Kidney glomerular epithelial cell (primary cell): ENCODE results near the gene PLPP6.
"Not testable (repeated sequence)": the region's sequence is repeated elsewhere in the genome, so short reads cannot be mapped to it uniquely, and the experiment has no call there.

Experiments
- DNase-seq: peaks from one replicate; lab custom pipeline; 2025; lab: John Stamatoyannopoulos, UW

PLPP6 gene

DNA sequence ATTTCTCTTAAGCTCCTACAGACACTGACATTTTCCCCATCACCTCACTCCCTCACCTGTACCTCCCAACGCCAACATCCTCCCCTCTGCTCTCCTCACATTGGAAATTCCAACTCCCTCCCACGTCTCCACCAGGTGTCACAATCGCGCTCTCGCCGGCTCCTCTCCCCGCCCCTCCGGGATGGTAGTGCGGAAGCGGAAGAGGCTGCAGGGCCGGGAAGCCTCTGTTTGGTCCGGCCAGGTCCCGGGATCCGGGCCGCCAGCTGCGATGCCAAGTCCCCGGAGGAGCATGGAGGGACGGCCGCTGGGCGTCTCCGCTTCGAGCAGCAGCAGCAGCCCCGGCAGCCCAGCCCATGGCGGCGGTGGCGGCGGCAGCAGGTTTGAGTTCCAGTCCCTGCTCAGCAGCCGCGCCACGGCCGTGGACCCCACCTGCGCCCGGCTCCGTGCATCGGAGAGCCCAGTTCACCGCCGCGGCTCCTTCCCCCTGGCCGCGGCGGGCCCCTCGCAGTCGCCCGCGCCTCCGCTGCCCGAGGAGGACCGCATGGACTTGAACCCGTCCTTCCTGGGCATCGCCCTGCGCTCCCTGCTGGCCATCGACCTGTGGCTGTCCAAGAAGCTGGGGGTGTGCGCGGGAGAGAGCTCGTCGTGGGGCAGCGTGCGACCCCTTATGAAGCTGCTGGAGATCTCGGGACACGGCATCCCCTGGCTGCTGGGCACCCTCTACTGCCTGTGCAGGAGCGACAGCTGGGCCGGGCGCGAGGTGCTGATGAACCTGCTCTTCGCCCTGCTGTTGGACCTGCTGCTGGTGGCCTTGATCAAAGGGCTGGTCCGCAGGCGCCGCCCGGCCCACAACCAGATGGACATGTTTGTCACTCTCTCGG, at the start of gene PLPP6:
PLPP6 (plus strand) TSS at position 187 of the 881 bp plus-strand sequence; CDS start at position 269, 82 bp downstream.
- peak; percentile 83 for DNase-seq

GRCh38 chr9:4614627-4615026, 47.5 kb upstream of the PLPP6 start:
- DNase-seq: no peak

DNA sequence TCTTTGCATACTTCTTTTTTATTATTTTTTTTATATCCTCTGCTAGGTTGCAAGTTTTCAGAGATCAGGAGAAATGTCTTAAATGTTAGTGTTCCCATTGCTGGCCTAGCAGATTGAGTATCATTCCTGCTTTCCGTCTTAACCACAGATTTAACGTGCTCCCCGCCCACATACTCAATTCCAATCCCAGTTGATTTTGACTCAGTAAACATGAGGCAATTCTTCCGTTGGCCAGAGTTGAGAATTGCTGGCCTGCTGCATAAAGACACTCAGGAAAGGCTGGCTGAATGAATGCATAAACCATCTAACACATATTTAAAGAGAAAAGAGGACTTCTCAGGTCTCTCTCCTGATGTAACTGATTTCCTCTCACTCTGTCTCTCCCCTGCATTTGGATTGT, 46.8 kb upstream of the PLPP6 start:
- no peak for DNase-seq

GRCh38 chr9:4615778-4616177, 46.3 kb upstream of the PLPP6 start:
- DNase-seq: no peak

DNA sequence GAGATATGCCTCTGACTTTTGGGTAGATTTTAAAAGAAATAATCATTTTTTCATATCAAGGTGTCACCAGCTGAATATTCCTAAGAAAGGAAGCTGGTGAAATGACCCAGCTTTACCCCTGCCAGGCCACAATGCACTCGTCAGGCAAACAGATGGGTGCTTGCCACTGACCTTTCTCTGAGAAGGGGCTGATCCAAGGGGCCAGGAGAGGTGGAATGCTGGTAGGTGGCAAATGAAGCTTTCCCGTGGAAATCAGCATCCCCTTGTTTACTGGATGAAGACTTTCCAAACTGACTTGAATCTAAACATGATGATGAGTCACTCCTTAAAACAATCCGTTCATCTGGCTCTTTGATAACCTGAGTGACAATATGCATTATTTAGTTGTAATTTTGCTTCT, 44.3 kb upstream of the PLPP6 start:
- DNase-seq: no peak

DNA sequence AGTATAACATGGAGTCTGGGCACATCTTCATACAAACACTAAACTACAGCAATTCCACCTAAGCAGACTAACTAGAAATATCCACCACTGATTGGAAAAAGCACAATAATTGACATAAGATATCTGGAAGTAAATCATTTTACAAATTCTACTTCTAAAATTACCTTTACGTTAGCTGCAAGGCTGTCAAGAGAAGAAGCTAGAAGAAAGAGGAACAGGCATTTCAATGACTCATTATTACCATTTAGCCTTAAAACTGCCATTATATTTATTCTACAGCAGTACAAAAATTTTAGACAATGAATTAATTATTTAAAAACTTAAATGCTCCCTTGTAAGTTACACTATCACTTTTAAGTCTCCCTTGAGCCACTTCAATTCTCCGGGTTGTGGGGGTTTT, 43.4 kb upstream of the PLPP6 start:
- DNase-seq: no peak

GRCh38 chr9:4620057-4620765, 41.9 kb upstream of the PLPP6 start:
- no peak for DNase-seq

- DNase-seq: peak; percentile 4
Measured at GRCh38 chr9:4620881-4621555, 41.1 kb upstream of the PLPP6 start.

DNA sequence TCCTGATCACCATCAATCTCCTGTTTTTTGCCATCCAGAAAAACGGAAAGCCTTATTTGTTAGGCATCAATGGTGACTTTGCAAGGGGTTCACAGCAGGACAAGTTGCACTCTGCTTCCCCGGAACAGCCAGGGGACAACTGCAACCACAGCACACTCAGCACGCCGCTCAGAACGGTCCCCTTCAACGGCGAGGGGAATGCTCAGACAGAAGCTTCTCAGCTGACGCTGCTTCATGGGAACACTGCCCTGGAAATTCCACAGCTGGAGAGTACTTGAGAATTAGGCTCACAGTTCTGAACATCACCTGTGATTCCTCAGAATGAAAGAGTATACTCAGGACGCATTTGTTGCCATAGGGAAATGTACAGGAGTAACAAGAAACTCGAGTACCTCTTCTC, 40.1 kb upstream of the PLPP6 start:
- no peak for DNase-seq

GRCh38 chr9:4630836-4631235, 31.3 kb upstream of the PLPP6 start:
- DNase-seq: no peak

DNA sequence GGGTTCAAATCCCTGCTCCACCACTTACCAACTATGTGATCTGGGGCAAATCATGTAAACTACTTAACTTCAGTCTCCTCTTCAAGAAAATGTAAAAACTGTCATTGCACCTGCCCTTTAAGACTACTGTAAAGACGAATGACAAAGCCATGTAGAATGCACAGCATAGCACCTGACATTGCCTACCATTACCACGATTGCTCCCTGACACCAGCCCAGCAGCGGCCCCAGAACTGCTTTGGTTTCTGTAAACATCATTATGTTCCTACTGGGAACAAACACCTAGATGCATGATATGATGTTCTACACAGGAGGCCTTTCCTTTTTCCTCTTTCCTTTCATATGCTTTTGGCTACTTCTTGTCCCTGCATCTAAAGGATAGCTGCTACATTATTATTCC, 23.1 kb upstream of the PLPP6 start:
- no peak for DNase-seq

GRCh38 chr9:4639420-4639819, 22.7 kb upstream of the PLPP6 start:
- no peak for DNase-seq

DNA sequence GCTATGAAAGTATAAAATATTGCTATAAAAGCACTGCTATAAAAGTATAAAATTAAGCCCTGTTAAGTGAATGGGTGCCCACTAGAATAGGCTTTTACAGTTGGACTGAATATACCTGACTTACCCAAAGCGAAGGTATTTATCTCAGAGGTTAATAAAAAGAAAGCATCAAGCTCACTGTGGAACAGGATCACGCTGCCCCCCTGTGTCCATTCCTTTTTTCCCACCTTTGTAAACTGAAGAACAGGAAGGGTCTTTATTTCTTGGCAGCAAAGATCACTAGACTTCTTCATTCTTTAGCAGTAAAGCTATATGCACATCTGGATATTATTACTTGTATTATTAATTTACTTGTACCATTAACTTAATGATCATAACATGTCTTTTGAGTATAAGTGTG, 22.1 kb upstream of the PLPP6 start:
- peak; percentile 19 for DNase-seq

- no peak for DNase-seq
Measured at GRCh38 chr9:4642351-4642750, 19.7 kb upstream of the PLPP6 start.

GRCh38 chr9:4654084-4654483, 8.0 kb upstream of the PLPP6 start:
- DNase-seq: no peak

DNA sequence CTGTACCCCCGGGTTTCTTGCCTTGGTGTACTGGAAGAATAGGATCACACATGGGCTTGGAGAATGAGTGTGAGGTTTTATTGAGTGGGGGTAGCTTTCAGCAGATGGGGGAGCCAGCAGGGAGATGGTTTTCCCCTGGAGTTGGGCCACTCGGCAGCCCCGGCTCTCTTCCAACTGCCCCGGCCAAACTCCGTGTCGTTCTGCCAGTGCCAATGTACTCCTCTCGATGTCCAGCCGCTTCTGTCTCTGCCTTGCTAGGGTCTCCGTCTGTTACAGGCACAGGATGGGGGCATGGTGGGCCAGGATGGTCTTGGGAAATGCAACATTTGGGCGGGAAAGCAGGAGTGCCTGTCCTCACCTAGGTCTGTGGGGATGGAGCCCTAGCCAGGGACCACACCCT, 7.6 kb upstream of the PLPP6 start:
- no peak for DNase-seq

DNA sequence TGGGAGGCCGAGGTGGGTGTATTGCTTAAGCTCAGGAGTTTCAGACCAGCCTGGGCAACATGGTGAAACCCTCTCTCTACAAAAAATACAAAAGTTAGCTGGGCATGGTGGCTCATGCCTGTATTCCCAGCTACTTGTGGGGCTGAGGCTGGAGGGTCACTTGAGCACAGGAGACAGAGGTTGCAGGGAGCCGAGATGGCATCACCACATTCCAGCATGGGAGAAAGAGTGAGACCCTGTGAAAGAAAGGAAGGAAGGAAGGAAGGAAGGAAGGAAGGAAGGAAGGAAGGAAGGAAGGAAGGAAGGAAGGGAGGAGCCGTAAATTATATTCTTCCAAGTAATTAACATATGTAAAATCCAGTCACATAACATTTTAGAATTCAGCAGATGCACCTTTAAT, 5.9 kb upstream of the PLPP6 start:
- not testable (repeated sequence) for DNase-seq

- no peak for DNase-seq
Measured at GRCh38 chr9:4656621-4657020, 5.5 kb upstream of the PLPP6 start.

GRCh38 chr9:4657426-4658159, 4.5 kb upstream of the PLPP6 start:
- no peak for DNase-seq

- not testable (repeated sequence) for DNase-seq
Measured at GRCh38 chr9:4660665-4661064, 1.4 kb upstream of the PLPP6 start.

GRCh38 chr9:4661165-4661564, 929 bp upstream of the PLPP6 start:
- DNase-seq: peak; percentile 29

DNA sequence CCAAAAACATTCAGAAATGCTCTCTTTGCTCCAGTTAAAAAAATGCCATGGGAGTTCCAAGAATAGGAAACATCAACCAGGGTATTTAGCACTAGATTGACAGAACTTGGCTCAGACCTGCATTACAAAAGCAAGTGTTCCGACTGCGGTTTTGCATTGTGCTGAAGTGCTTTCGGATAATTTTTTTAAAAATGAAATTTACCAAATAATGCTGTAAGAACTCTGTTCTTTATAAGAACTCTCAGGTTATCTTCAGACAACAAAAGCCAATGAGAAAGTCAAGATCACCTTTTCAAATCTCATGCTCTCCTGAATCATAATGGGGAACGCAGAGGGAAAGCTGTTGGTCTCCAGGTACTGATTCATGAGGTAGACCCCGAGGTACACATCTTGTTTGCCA, 483 bp upstream of the PLPP6 start:
- DNase-seq: no peak
